HTR-8/SVneo (cell line): ENCODE data around the gene SEC31A.
"Not testable (repeated sequence)": the region's sequence is repeated elsewhere in the genome, so short reads cannot be mapped to it uniquely, and the experiment has no call there.

ENCODE experiments used
- DNase-seq: peaks from one replicate; pipeline ENCODE4 v3.0.0; 2011; ENCODE audit warnings: low spot score, mixed read lengths; ENCODE audit not compliant: insufficient read length
- FAIRE-seq: peaks from 2 replicates; lab custom pipeline; 2011; peaks lifted over from hg19 to GRCh38; lab: Jason Lieb, UNC

SEC31A gene

GRCh38 chr4:82890901-82891706 is at the start of gene SEC31A:
Gene SEC31A, minus strand, starts transcription at chr4:82891153. Its CDS starts 9,217 bp downstream, at chr4:82881936.
- peak; percentile 69 for DNase-seq
- peak; percentile 4 for FAIRE-seq

- FAIRE-seq (no peak), DNase-seq (no peak)
Observed at GRCh38 chr4:82939414-82939813, 48.5 kb upstream of the SEC31A start.

GRCh38 chr4:82934441-82934840 is 43.5 kb upstream of the SEC31A start:
- FAIRE-seq (no peak), DNase-seq (no peak)

- no peak for DNase-seq
- FAIRE-seq: no peak
Observed at GRCh38 chr4:82930848-82931755, 40.1 kb upstream of the SEC31A start.

- DNase-seq (no peak), FAIRE-seq (no peak)
Observed at GRCh38 chr4:82921795-82922194, 30.8 kb upstream of the SEC31A start.

GRCh38 chr4:82919386-82919785 is 28.4 kb upstream of the SEC31A start:
- FAIRE-seq (no peak), DNase-seq (no peak)

GRCh38 chr4:82918091-82918490 is 27.1 kb upstream of the SEC31A start:
- DNase-seq: no peak
- no peak for FAIRE-seq

GRCh38 chr4:82913968-82914367 is 23.0 kb upstream of the SEC31A start:
- DNase-seq, FAIRE-seq: not testable (repeated sequence)

- no peak for FAIRE-seq
- DNase-seq: no peak
Observed at GRCh38 chr4:82913305-82913704, 22.4 kb upstream of the SEC31A start.

GRCh38 chr4:82909326-82909725 is 18.4 kb upstream of the SEC31A start:
- no peak for DNase-seq
- FAIRE-seq: no peak

GRCh38 chr4:82906469-82906868 is 15.5 kb upstream of the SEC31A start:
- FAIRE-seq: no peak
- no peak for DNase-seq

GRCh38 chr4:82905205-82905604 is 14.3 kb upstream of the SEC31A start:
- DNase-seq: no peak
- FAIRE-seq: no peak

GRCh38 chr4:82903737-82904136 is 12.8 kb upstream of the SEC31A start:
- DNase-seq (no peak), FAIRE-seq (no peak)

GRCh38 chr4:82901183-82901718 is 10.3 kb upstream of the SEC31A start:
- FAIRE-seq (no peak), DNase-seq (no peak)

- DNase-seq: peak; percentile 85
- FAIRE-seq: peak; percentile 75
Observed at GRCh38 chr4:82900411-82901182, 9.6 kb upstream of the SEC31A start, which contains the start of gene THAP9. Gene THAP9, plus strand, starts transcription at chr4:82900735. Its CDS starts 68 bp downstream, at chr4:82900803.

GRCh38 chr4:82900066-82900410 is 9.1 kb upstream of the SEC31A start:
- DNase-seq (no peak), FAIRE-seq (no peak)

GRCh38 chr4:82899374-82900065 is 8.6 kb upstream of the SEC31A start:
- no peak for DNase-seq
- FAIRE-seq: no peak

GRCh38 chr4:82898322-82899243 is 7.6 kb upstream of the SEC31A start:
- DNase-seq: no peak
- FAIRE-seq: no peak
